GM12878 (cell line): ENCODE data around the gene DQX1. TPM values are rescaled to one million over a fixed set of nuclear protein-coding genes. Genes with fewer than 3 reads are reported as not detected.
"Not testable (repeated sequence)": the region's sequence is repeated elsewhere in the genome, so short reads cannot be mapped to it uniquely, and the experiment has no call there.

ENCODE experiments used
- ATAC-seq: fragments of 200-7000 bp; cut with Tn5 transposase; 3 replicates; pipeline ENCODE4 v1.9.1; 2020; ENCODE audit warnings: mild to moderate bottlenecking, moderate library complexity
- BruUV-seq: library from RNA; stranded (reverse); fragments of 400-500 nt; replicated peaks from 2 replicates; lab custom pipeline; 2021; lab: Mats Ljungman, UMichigan
- CTCF ChIA-PET: fragments of 300-600 bp; sonication (Branson Sonifier 250); formaldehyde crosslinking; extraction: SDS; loops from one replicate; lab custom pipeline; 2021; ENCODE audit warnings: inconsistent platforms; lab: Yijun Ruan, JAX
- POLR2A ChIA-PET: fragments of 350-600 bp; formaldehyde crosslinking; extraction: SDS; loops from one replicate; lab custom pipeline; 2021; ENCODE audit warnings: inconsistent platforms; lab: Charles Lee
- RAD21 ChIA-PET: fragments of 300-600 bp; sonication (Branson Sonifier 250); formaldehyde crosslinking; loops from one replicate; lab custom pipeline; 2023; ENCODE audit warnings: antibody characterized with exemption; ENCODE audit not compliant: unreplicated experiment; lab: Charles Lee
- SMC1A ChIA-PET: fragments of 300-600 bp; sonication (Branson Sonifier 250); formaldehyde crosslinking; loops from one replicate; lab custom pipeline; 2023; ENCODE audit not compliant: unreplicated experiment, uncharacterized antibody; lab: Charles Lee
- DNase-seq: peaks from one replicate; pipeline ENCODE4 v3.0.0-alpha.2; 2011; ENCODE audit warnings: low read depth, low spot score
- FAIRE-seq: peaks from 3 replicates; lab custom pipeline; 2011; peaks lifted over from hg19 to GRCh38; lab: Jason Lieb, UNC
- H2AFZ ChIP-seq: 2 replicates; pipeline ENCODE4 v1.6.0; 2011; ENCODE audit warnings: low read depth, low read length, control low read depth; ENCODE audit not compliant: control insufficient read depth
- H3K27ac ChIP-seq: 2 replicates; pipeline ENCODE4 v1.5.1; 2011; ENCODE audit warnings: control low read depth; ENCODE audit not compliant: control insufficient read depth, insufficient read depth
- H3K27me3 ChIP-seq, 2 experiments: replicated peaks in 1 of 2; 2 replicates each; pipeline versions ENCODE4 v1.6.0 to v1.6.1; 2011; ENCODE audit warnings: low read length in 1 of 2; ENCODE audit not compliant: control insufficient read depth in 2 of 2, insufficient read depth in 2 of 2
- H3K36me3 ChIP-seq, 2 experiments: 2 replicates each; pipeline ENCODE4 v1.5.1; 2011; ENCODE audit warnings: low read length in 1 of 2; ENCODE audit not compliant: control insufficient read depth in 2 of 2, insufficient read depth in 2 of 2
- H3K4me1 ChIP-seq: 2 replicates; pipeline ENCODE4 v1.6.1; 2011; ENCODE audit warnings: mild to moderate bottlenecking, low read length, moderate library complexity, mixed read lengths; ENCODE audit not compliant: control insufficient read depth, insufficient read depth
- H3K4me2 ChIP-seq: 2 replicates; pipeline ENCODE4 v1.6.0; 2011; ENCODE audit warnings: control low read depth; ENCODE audit not compliant: control insufficient read depth, insufficient read depth
- H3K4me3 ChIP-seq: fragments of 200-600 bp; sonication (generic); 2 replicates; pipeline ENCODE4 v1.5.1; 2016
- H3K79me2 ChIP-seq: 2 replicates; pipeline ENCODE4 v1.6.0; 2011; ENCODE audit warnings: low read length; ENCODE audit not compliant: control insufficient read depth, insufficient read depth
- H3K9ac ChIP-seq: 2 replicates; pipeline ENCODE4 v1.8.0; 2011; ENCODE audit warnings: low read length, control low read depth, mixed read lengths; ENCODE audit not compliant: control insufficient read depth, insufficient read depth
- H3K9me3 ChIP-seq: replicated peaks from 3 replicates; pipeline ENCODE4 v1.5.1; 2011; ENCODE audit warnings: mild to moderate bottlenecking, low read length; ENCODE audit not compliant: control insufficient read depth, insufficient read depth
- H4K20me1 ChIP-seq: 2 replicates; pipeline ENCODE4 v1.6.0; 2011; ENCODE audit not compliant: control insufficient read depth, insufficient read depth
- KAT2A ChIP-seq: conservative IDR thresholded peaks from 2 replicates; pipeline ENCODE4 v1.6.1; 2011; ENCODE audit warnings: low read depth, low read length; ENCODE audit not compliant: control insufficient read depth
- NR2C2 ChIP-seq: IDR thresholded peaks from 2 replicates; pipeline ENCODE4 v1.6.1; 2011; ENCODE audit warnings: borderline replicate concordance, low read depth; ENCODE audit not compliant: control insufficient read depth, insufficient read length
- ZBTB11 ChIP-seq: fragments of 450-650 bp; formaldehyde crosslinking; IDR thresholded peaks from 2 replicates; pipeline ENCODE4 v1.5.0; 2022; ENCODE audit warnings: mild to moderate bottlenecking, missing genetic modification characterization
- ZNF384 ChIP-seq: IDR thresholded peaks from 2 replicates; pipeline ENCODE4 v1.6.1; 2012; ENCODE audit warnings: low read depth, mild to moderate bottlenecking, low read length, improper control_type of control experiment, borderline replicate concordance
- WGBS: methylation state at CpG from one replicate; pipeline ENCODE4 v1.1.6; 2016; ENCODE audit warnings: low lambda C conversion rate; ENCODE audit not compliant: insufficient replicate concordance, insufficient coverage; ENCODE audit errors: missing lambda C conversion rate; 5-methylcytosine and 5-hydroxymethylcytosine counted together
- in situ Hi-C: fragments of 300-500 bp; cut with MboI; formaldehyde crosslinking; loops from 9 replicates; pipeline ENCODE4 v1.14.3; 2018; ENCODE audit warnings: mixed read lengths
- intact Hi-C: fragments of 100-400 bp; cut with micrococcal nuclease; formaldehyde crosslinking; loops from one replicate; pipeline ENCODE4 v1.14.2; 2022; ENCODE audit not compliant: unreplicated experiment
- polyA plus RNA-seq, 11 experiments: library from polyadenylated mRNA; depleted of rRNA in 4 of 11; unstranded in 6 of 11; stranded (reverse) in 5 of 11; fragments of >200 nt; fragmentation: Nextera tagmentation in 4 of 11; fragmentation: Illumina TruSeq in 1 of 11; extraction: Ambion mirVana in 4 of 11; extraction: Trizol in 1 of 11; gene quantifications; 1 replicate in 1 of 11; 2 replicates in 10 of 11; pipeline versions ENCODE4 v1.2.1 to v1.2.3, GENCODE V29; 2011 to 2016; ENCODE audit warnings: inconsistent platforms in 2 of 11, missing spikeins in 2 of 11, low read depth in 1 of 11
- total RNA-seq, 4 experiments: library from RNA; depleted of rRNA in 3 of 4; stranded (reverse); fragments of >200 nt in 3 of 4; fragmentation: Illumina TruSeq in 1 of 4; extraction: Trizol in 1 of 4; gene quantifications; 2 replicates each; pipeline versions ENCODE4 v1.2.1 to v1.2.3, GENCODE V29; 2013 to 2021

DQX1 gene
- total and polyA plus RNA-seq, 10 of the 15 experiments (the other 5 are each of a cell fraction or from before 2014, with no cell fraction given), result 0.34 to 2.1 (median 0.86) TPM

GRCh38 chr2:74472086-74472944 is 53.7 kb downstream of the DQX1 start, which contains the start of gene MRPL53 (continued):
- TF ChIP-seq ZBTB11 (CRISPR knock-in tag) (peak; percentile 33; the same call in 1 of the 2 replicates), NR2C2 (peak; percentile 99)

- in situ Hi-C loops, result no loop called here
These were observed 54.5 kb downstream of the DQX1 start for GRCh38 chr2:74471332-74472065.

GRCh38 chr2:74470742-74471141 is 55.3 kb downstream of the DQX1 start:
- intact Hi-C loops, result not testable (repeated sequence)

More at GRCh38 chr2:74471332-74472065, 54.5 kb downstream of the DQX1 start:
- FAIRE-seq (peak; percentile 49), ATAC-seq (no peak), DNase-seq (no peak)
- CTCF ChIA-PET, result interaction anchor here (1.0 to 2.7 kb wide), 3 partner anchors 10 to 117 kb away, joined by 3 to 20 read pairs (median 9); partner anchors contain the start of genes CCDC142 and TTC31
- Histone ChIP-seq H3K79me2 (peaks cover 10% of the 10 kb centered on the region), H3K27me3 (no peaks in the 10 kb centered on the region), H3K27ac (peak overlapping the region; percentile 93), H2AFZ (no peak overlapping the region), H3K36me3 (peaks cover 0 to 3% of the 10 kb centered on the region in 2 experiments; a peak in 2 of 4 replicates), H3K4me1 (0 out of 2 replicates have a peak, but pooled peaks cover 6% of the 10 kb centered on the region), H3K9ac (peak overlapping the region; percentile 85), H4K20me1 (no peaks in the 10 kb centered on the region), H3K4me2 (peak overlapping the region; percentile 99), H3K9me3 (no peaks in the 10 kb centered on the region), H3K4me3 (peak overlapping the region; percentile 89)
- BruUV-seq, result no TSS peak
- SMC1A ChIA-PET, result no interaction called here
- RAD21 ChIA-PET, result interaction anchor here (0.9 to 2.1 kb wide), 2 partner anchors 10 to 14 kb away, joined by 3 to 20 read pairs; partner anchors contain the start of genes CCDC142, TTC31 and WBP1
- WGBS, result 66% methylated on average over 16 of the region's 16 CpGs
- intact Hi-C loops, result no loop called here
- POLR2A ChIA-PET, result interaction anchor here (0.6 to 2.7 kb wide), 7 partner anchors 10 to 148 kb away, joined by 3 to 14 read pairs (median 4); partner anchors contain the start of genes INO80B and WBP1
- TF ChIP-seq ZNF384 (peak; percentile 58; the same call in 1 of the 2 replicates), KAT2A (no peak)

More at GRCh38 chr2:74470742-74471141, 55.3 kb downstream of the DQX1 start:
- SMC1A ChIA-PET, H2AFZ ChIP-seq, H3K4me3 ChIP-seq, H3K9me3 ChIP-seq, H3K9ac ChIP-seq, H3K4me1 ChIP-seq, H3K36me3 ChIP-seq, FAIRE-seq, RAD21 ChIA-PET, ATAC-seq, H3K27ac ChIP-seq, in situ Hi-C loops, DNase-seq, H4K20me1 ChIP-seq, H3K27me3 ChIP-seq, H3K4me2 ChIP-seq, BruUV-seq: not testable (repeated sequence)
- peaks cover 14% of the 10 kb centered on the region for H3K79me2 ChIP-seq
- CTCF ChIA-PET, result interaction anchor here (1.0 to 2.7 kb wide), 2 partner anchors 11 to 19 kb away, joined by 3 to 20 read pairs; partner anchors contain the start of genes CCDC142 and TTC31
- WGBS, result 93% methylated on average over 12 of the region's 12 CpGs
- POLR2A ChIA-PET, result interaction anchor here (0.6 to 2.7 kb wide), 5 partner anchors 11 to 149 kb away, joined by 3 to 14 read pairs (median 3); partner anchors contain the start of gene WBP1
